AG04449 (cell line): Measurements from ENCODE around the gene CEP83.

Source experiments
- CTCF ChIA-PET: fragments of 350-600 bp; formaldehyde crosslinking; extraction: SDS; loops from one replicate; lab custom pipeline; 2021; ENCODE audit warnings: antibody characterized with exemption; lab: Yijun Ruan, JAX
- POLR2A ChIA-PET: fragments of 400-600, 350-600 bp; formaldehyde crosslinking; extraction: SDS; loops from one replicate; lab custom pipeline; 2020; ENCODE audit warnings: antibody characterized with exemption, inconsistent platforms; lab: Yijun Ruan, JAX
- DNase-seq: peaks from one replicate; pipeline ENCODE4 v3.0.0-alpha.2; 2010; ENCODE audit warnings: low read depth, low spot score
- H3K4me3 ChIP-seq: 2 replicates; pipeline ENCODE4 v1.5.1; 2011; ENCODE audit warnings: low read depth, mild to moderate bottlenecking, control low read depth, low read length
- CTCF ChIP-seq: IDR thresholded peaks from one replicate; pipeline ENCODE4 v1.5.1; 2011; ENCODE audit warnings: mild to moderate bottlenecking, moderate library complexity, low read length, control low read depth, inconsistent platforms; ENCODE audit not compliant: insufficient read depth; ENCODE audit errors: missing control alignments

CEP83 gene

GRCh38 chr12:94287245-94287628, 172.4 kb downstream of the CEP83 start:
- no peak for TF ChIP-seq CTCF
- CTCF ChIA-PET: no interaction called here
- POLR2A ChIA-PET: no interaction called here
- DNase-seq: no peak
- no peak overlapping the region for H3K4me3 ChIP-seq

- no peak for TF ChIP-seq CTCF
- POLR2A ChIA-PET: no interaction called here
- DNase-seq: no peak
- H3K4me3 ChIP-seq: no peak overlapping the region
- CTCF ChIA-PET: no interaction called here
Measured at GRCh38 chr12:94286583-94287244, 173.0 kb downstream of the CEP83 start.

- TF ChIP-seq CTCF: no peak
- DNase-seq: no peak
- H3K4me3 ChIP-seq: no peak overlapping the region
- ChIA-PET POLR2A (no interaction called here), CTCF (no interaction called here)
Measured at GRCh38 chr12:94285943-94286582, 173.6 kb downstream of the CEP83 start.

- H3K4me3 ChIP-seq: no peak overlapping the region
- CTCF ChIA-PET: no interaction called here
- POLR2A ChIA-PET: no interaction called here
- DNase-seq: no peak
- no peak for TF ChIP-seq CTCF
Measured at GRCh38 chr12:94284859-94285258, 174.8 kb downstream of the CEP83 start.

- POLR2A ChIA-PET: no interaction called here
Measured at GRCh38 chr12:94284046-94284445, 175.6 kb downstream of the CEP83 start.

More at GRCh38 chr12:94284046-94284445, 175.6 kb downstream of the CEP83 start:
- DNase-seq: no peak
- CTCF ChIA-PET: no interaction called here
- H3K4me3 ChIP-seq: no peak overlapping the region
- TF ChIP-seq CTCF: no peak
